Activated CD4-positive, alpha-beta memory T cell treated with anti-CD3 and anti-CD28 coated beads for 36 hours (primary cell): Measurements from ENCODE around the gene APOE. TPM values are rescaled to one million over a fixed set of nuclear protein-coding genes. Genes with fewer than 3 reads are reported as not detected.
"Not testable (repeated sequence)": the region's sequence is repeated elsewhere in the genome, so short reads cannot be mapped to it uniquely, and the experiment has no call there.

Source experiments
- CTCF ChIA-PET: fragments of 350-600 bp; sonication (Branson Sonifier 250); formaldehyde crosslinking; loops from one replicate; lab custom pipeline; 2021; ENCODE audit warnings: antibody characterized with exemption, inconsistent platforms; lab: Charles Lee
- POLR2A ChIA-PET: fragments of 350-600 bp; sonication (Branson Sonifier 250); formaldehyde crosslinking; loops from one replicate; lab custom pipeline; 2021; ENCODE audit warnings: antibody characterized with exemption; lab: Charles Lee
- DNase-seq: peaks from one replicate; pipeline ENCODE4 v3.0.0-alpha.2; 2020
- H3K27ac Mint-ChIP-seq: one replicate; pipeline ENCODE4 v1.8.0; 2021; ENCODE audit warnings: mixed read lengths
- H3K27me3 Mint-ChIP-seq: one replicate; pipeline ENCODE4 v1.8.0; 2021; ENCODE audit warnings: mixed read lengths
- H3K36me3 Mint-ChIP-seq: one replicate; pipeline ENCODE4 v1.8.0; 2021; ENCODE audit warnings: mixed read lengths
- H3K4me1 Mint-ChIP-seq: one replicate; pipeline ENCODE4 v1.8.0; 2021; ENCODE audit warnings: low read depth, mixed read lengths
- H3K4me3 Mint-ChIP-seq: one replicate; pipeline ENCODE4 v1.8.0; 2021; ENCODE audit warnings: mild to moderate bottlenecking, mixed read lengths
- H3K9me3 Mint-ChIP-seq: one replicate; pipeline ENCODE4 v1.8.0; 2021; ENCODE audit warnings: mixed read lengths
- intact Hi-C: fragments of 100-400 bp; cut with micrococcal nuclease; formaldehyde crosslinking; loops from one replicate; pipeline ENCODE4 v1.15.1; 2023
- total RNA-seq, 2 experiments: library from RNA; stranded (reverse); gene quantifications; one replicate each; pipeline ENCODE4 v1.2.3, GENCODE V29; 2021

APOE gene
- total RNA-seq, 2 experiments from 2014 or later, result 0.44 to 0.48 TPM

DNA sequence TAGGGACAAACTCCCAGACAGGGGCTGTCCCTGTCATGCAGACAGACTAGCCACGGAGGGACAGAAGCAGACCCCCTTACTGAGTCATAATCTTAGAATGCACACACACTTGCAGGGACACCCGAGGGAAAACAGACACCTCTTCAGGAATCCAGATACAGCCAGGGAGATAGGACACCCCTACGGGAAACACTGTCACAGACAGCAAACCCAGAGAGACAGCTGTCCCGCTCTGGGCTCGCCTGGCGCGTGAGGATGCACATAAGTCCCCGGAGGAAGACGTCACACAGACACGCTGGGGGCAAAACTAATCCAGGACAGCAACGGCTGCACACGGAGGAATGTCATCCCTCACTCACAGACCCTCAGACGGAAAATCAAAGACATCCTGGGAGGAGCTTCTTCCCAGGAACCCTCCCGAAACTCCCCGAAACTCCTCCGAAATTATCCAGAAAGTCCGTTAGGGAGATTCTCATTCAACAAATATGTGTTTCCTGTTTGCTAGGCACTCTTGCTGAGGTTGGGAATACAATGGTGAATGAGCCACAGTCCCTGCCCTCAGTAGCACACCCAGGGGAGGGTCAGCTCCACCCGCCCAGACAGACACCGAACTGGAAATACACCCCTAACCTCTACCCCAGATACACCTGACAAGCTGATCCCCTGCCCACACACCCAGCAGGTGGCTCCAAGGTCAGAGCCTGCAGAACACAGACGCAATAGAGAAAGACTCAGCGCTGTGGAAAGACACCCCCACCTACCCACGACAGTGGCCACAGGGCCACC, 29.7 kb upstream of the APOE start:
- H3K27ac Mint-ChIP-seq, result no peak overlapping the region

DNA sequence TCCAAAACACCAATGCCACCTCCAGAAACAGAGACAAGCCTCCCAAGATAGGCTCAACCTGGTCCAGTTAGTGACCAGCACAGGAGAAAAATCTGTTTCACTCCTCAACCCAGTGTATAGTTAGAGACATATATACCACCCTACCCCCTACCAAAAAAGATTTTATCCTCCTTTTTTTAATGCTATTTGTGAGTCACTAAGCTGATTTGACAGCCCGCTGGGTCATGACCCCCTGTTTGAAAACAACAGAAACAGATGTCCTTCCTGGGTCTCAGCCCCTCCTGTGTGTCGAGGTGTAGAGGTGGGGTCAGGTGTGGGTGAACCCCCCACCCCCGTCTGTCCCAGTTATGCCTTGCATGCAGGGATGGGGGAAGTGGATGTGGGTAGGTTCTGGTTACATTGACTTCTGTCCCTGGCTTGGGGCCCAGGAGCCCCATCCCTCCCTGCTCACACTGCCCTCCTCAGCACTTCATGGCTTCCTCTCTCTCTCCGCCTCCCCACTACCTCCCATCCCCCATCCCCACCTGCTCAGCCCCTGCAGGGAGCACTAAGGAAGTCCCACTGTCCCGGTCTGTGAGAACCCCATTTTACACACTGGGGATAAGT, 28.6 kb upstream of the APOE start:
- Mint-ChIP-seq H3K9me3 (no peaks in the 10 kb centered on the region), H3K27me3 (peaks cover 2% of the 10 kb centered on the region), H3K27ac (no peak overlapping the region), H3K4me1 (peaks cover 5% of the 10 kb centered on the region), H3K4me3 (no peak overlapping the region), H3K36me3 (no peaks in the 10 kb centered on the region)
- peak; percentile 24 for DNase-seq
- intact Hi-C loops, result no loop called here
- CTCF ChIA-PET, result no interaction called here
- POLR2A ChIA-PET, result no interaction called here

More for the DNA sequence above, 29.7 kb upstream of the APOE start:
- Mint-ChIP-seq H3K27me3 (peaks cover 2% of the 10 kb centered on the region), H3K9me3 (no peaks in the 10 kb centered on the region), H3K36me3 (no peaks in the 10 kb centered on the region), H3K4me3 (no peak overlapping the region), H3K4me1 (peaks cover 5% of the 10 kb centered on the region)
- POLR2A ChIA-PET, result no interaction called here
- DNase-seq, result no peak
- intact Hi-C loops, result no loop called here
- CTCF ChIA-PET, result no interaction called here

DNA sequence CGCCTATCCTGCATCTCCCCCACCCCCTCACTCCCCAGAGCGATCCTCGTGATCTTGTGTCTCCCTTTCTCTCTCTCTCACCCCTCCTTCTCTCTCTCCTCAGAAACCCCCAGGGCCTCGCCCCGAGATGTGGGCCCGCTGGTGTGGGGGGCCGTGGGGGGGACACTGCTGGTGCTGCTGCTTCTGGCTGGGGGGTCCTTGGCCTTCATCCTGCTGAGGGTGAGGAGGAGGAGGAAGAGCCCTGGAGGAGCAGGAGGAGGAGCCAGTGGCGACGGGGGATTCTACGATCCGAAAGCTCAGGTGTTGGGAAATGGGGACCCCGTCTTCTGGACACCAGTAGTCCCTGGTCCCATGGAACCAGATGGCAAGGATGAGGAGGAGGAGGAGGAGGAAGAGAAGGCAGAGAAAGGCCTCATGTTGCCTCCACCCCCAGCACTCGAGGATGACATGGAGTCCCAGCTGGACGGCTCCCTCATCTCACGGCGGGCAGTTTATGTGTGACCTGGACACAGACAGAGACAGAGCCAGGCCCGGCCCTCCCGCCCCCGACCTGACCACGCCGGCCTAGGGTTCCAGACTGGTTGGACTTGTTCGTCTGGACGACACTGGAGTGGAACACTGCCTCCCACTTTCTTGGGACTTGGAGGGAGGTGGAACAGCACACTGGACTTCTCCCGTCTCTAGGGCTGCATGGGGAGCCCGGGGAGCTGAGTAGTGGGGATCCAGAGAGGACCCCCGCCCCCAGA, 27.3 kb upstream of the APOE start:
- POLR2A ChIA-PET, result no interaction called here
- intact Hi-C loops, result no loop called here

DNA sequence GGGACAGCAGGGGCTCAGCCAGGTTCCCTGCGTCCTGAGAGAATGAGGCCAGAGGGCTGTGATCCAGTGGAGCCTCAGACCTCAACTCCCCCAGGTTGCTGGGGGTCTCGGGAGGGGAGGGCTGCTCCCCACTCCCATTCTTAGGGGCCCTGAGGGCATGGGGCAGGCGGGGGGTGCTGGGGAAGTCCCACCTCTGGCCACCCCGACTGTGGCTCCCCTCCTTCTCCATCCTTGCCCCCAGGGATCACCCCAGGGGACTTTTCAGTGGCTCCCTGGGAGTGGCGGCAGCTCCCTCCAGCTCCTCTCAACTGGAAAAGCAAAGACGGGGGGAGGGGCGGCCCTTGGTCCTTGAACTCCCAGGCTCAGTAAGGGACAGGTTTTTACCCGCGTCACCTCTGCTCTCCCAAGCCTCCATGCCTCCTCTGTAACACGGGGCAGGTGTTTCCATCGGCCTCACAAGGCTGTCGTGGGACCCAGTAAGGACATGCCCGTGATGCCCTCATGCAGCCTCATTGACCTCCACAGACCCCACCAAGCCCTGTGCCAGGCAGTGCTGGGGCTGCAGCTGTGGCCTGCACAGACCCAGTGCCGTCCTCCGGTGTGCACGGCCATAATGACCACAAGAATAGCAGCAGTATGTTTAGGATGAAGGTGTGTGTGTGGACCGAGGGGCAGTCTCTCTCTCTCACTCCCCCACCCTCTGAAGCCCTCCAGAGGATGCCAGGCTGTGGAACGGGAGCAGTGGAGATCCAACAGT, 26.1 kb upstream of the APOE start:
- POLR2A ChIA-PET, result no interaction called here
- Mint-ChIP-seq H3K27ac (no peak overlapping the region), H3K36me3 (no peaks in the 10 kb centered on the region), H3K4me3 (no peak overlapping the region), H3K4me1 (peaks cover 5% of the 10 kb centered on the region), H3K9me3 (no peaks in the 10 kb centered on the region), H3K27me3 (peaks cover 2% of the 10 kb centered on the region)
- DNase-seq, result no peak
- intact Hi-C loops, result no loop called here
- CTCF ChIA-PET, result no interaction called here

More for the DNA sequence above, 27.3 kb upstream of the APOE start:
- Mint-ChIP-seq H3K27me3 (peaks cover 2% of the 10 kb centered on the region), H3K4me1 (peaks cover 5% of the 10 kb centered on the region), H3K9me3 (no peaks in the 10 kb centered on the region), H3K36me3 (no peaks in the 10 kb centered on the region), H3K4me3 (no peak overlapping the region), H3K27ac (no peak overlapping the region)
- no peak for DNase-seq
- CTCF ChIA-PET, result no interaction called here

DNA sequence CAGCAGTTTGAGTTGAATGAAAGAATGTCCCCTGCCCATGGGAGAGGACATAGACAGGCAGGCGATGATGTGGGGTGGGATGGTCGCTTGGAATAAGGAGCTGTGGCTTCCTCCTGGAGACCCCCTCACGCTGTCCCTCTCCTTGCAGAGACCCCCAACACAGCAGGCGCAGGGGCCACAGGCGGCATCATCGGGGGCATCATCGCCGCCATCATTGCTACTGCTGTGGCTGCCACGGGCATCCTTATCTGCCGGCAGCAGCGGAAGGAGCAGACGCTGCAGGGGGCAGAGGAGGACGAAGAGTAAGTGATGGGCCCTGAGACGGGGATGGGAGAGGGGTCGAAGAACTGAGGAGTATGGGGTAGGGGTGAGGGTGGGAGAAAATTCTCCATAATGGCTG, 23.5 kb upstream of the APOE start:
- ChIA-PET POLR2A (no interaction called here), CTCF (no interaction called here)
- intact Hi-C loops, result no loop called here
- H3K27me3 Mint-ChIP-seq, result peaks cover 2% of the 10 kb centered on the region
- H3K36me3 Mint-ChIP-seq, result no peaks in the 10 kb centered on the region
- no peak overlapping the region for H3K4me3 Mint-ChIP-seq
- H3K27ac Mint-ChIP-seq, result no peak overlapping the region
- H3K4me1 Mint-ChIP-seq, result peaks cover 3% of the 10 kb centered on the region
- DNase-seq, result no peak
- H3K9me3 Mint-ChIP-seq, result no peaks in the 10 kb centered on the region

DNA sequence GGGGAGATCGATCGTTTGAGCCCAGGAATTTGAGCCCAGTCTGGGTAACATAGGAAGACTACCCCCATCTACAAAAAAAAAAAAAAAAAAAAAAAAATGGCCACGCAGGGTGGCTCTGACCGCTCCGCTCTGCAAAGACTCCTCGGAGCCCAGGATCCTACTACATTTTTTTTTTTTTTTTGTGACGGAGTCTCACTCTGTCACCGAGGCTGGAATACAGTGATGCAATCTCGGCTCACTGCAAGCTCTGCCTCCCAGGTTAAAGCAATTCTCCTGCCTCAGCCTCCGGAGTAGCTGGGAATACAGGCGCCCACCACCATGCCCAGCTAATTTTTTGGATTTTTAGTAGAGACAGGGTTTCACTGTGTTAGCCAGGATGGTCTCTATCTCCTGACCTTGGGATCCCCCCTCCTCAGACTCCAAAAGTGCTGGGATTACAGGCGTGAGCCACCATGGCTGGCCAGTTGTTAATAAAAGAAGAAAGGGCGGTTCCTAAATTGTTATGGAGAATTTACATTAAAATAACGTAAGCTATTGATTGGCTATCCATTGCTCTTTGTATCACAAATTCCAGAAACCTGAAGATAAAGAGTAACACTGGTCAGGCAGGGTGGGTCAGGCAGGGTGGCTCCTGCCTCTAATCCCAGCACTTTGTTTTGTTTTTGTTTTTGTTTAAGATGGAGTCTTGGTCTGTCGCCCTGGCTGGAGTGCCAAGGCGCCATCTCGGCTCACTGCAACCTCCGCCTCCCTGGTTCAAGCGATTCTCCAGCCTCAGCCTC, 22.8 kb upstream of the APOE start:
- POLR2A ChIA-PET, H3K9me3 Mint-ChIP-seq, DNase-seq, H3K36me3 Mint-ChIP-seq, H3K27ac Mint-ChIP-seq, H3K4me1 Mint-ChIP-seq, intact Hi-C loops, H3K4me3 Mint-ChIP-seq, H3K27me3 Mint-ChIP-seq: not testable (repeated sequence)
- CTCF ChIA-PET, result interaction anchor here (0.7 kb wide), 1 partner anchor 294 kb away, joined by 3 read pairs; no protein-coding TSS in a partner anchor

DNA sequence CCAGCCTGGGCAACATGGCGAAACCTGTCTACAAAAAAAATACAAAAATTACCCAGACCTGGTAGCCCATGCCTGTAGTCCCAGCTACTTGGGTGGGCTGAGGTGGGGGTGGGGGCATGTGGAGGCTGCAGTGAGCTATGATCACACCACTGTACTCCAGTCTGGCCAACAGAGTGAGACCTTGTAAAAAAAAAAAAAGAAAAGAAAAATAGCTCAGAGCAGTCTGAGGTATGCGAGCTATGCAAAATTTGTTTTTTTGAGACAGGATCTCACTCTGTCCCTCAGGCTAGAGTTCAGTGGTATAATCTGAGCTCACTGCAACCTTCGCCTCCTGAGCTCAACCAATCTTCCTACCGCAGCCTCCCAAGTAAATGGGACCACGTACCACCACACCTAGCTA, 21.7 kb upstream of the APOE start:
- H3K9me3 Mint-ChIP-seq, result no peaks in the 10 kb centered on the region
- H3K27ac Mint-ChIP-seq, result no peak overlapping the region
- POLR2A ChIA-PET, result no interaction called here
- no peaks in the 10 kb centered on the region for H3K4me1 Mint-ChIP-seq
- CTCF ChIA-PET, result no interaction called here
- peaks cover 2% of the 10 kb centered on the region for H3K27me3 Mint-ChIP-seq
- DNase-seq, result no peak
- no peak overlapping the region for H3K4me3 Mint-ChIP-seq
- H3K36me3 Mint-ChIP-seq, result no peaks in the 10 kb centered on the region
- intact Hi-C loops, result no loop called here

DNA sequence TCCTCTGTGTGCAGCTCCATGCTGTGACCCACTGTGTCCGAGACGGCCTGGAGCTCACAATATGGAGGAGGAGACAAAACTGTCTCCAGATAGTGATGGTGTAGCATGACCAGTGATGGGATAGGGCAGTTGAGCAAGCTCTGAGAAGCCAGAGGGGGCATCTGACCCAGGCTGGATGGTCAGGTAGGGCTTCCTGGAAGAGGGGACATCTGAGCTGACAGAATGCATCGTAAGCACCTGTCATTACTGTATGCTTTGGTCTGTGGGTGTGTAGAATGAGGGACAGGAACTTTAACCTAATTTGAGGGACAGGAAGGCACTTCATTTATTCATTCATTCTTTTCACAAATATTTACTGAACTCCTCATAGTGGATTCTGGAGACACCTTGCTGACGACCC, 21.0 kb upstream of the APOE start:
- CTCF ChIA-PET, result no interaction called here
- H3K4me3 Mint-ChIP-seq, result no peak overlapping the region
- intact Hi-C loops, result no loop called here

DNA sequence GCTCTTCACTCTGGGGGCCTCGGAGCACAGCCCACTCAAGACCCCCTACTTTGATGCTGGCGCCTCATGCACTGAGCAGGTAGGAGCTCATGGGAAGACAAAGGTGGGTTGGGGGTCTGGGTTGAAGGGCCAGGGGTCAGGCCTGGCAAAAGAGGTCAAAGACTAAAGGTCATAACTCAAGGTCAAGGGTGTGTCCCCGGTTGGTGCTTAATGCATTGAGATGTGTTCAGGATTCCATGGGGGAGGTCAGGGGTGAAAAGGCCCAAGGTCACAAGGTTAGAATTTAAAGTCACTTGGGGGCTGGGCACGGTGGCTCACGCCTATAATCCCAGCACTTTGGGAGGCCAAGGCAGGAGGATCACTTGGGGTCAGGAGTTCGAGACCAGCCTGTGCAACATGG, 19.5 kb upstream of the APOE start:
- Mint-ChIP-seq H3K27ac (no peak overlapping the region), H3K9me3 (no peaks in the 10 kb centered on the region), H3K27me3 (no peaks in the 10 kb centered on the region), H3K4me3 (no peak overlapping the region), H3K4me1 (peaks cover 6% of the 10 kb centered on the region), H3K36me3 (peaks cover 4% of the 10 kb centered on the region)
- CTCF ChIA-PET, result no interaction called here
- no peak for DNase-seq
- intact Hi-C loops, result no loop called here
- POLR2A ChIA-PET, result no interaction called here

More for the DNA sequence above, 21.0 kb upstream of the APOE start:
- peaks cover 2% of the 10 kb centered on the region for H3K4me1 Mint-ChIP-seq
- H3K27ac Mint-ChIP-seq, result no peak overlapping the region
- no peak for DNase-seq
- no peaks in the 10 kb centered on the region for H3K36me3 Mint-ChIP-seq
- POLR2A ChIA-PET, result no interaction called here
- no peaks in the 10 kb centered on the region for H3K9me3 Mint-ChIP-seq
- H3K27me3 Mint-ChIP-seq, result peaks cover 2% of the 10 kb centered on the region

DNA sequence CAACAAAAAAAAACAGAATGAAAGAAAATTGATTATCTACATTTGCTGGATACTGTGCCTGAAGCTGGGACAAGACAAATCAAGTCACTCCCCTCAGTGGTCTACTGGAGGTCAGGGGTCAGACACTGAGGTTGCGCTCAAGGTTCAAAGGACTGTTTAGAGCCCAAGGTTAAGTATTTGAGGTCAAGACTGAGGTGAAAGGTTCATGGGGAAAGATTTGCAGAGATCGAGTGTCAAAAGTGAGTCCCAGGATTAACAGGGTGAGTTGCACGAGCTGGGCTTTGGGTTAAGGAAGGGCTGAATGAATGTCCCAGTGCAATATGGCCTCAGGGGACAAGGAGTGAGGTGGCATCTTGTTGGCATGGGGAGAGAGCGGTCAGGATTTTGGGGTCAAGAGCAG, 17.9 kb upstream of the APOE start:
- CTCF ChIA-PET, result no interaction called here
- intact Hi-C loops, result no loop called here
- peaks cover 14% of the 10 kb centered on the region for H3K36me3 Mint-ChIP-seq
- no peaks in the 10 kb centered on the region for H3K27me3 Mint-ChIP-seq
- peaks cover 17% of the 10 kb centered on the region for H3K4me1 Mint-ChIP-seq
- no peak overlapping the region for H3K27ac Mint-ChIP-seq
- H3K9me3 Mint-ChIP-seq, result no peaks in the 10 kb centered on the region
- H3K4me3 Mint-ChIP-seq, result no peak overlapping the region
- DNase-seq, result no peak
- POLR2A ChIA-PET, result no interaction called here

DNA sequence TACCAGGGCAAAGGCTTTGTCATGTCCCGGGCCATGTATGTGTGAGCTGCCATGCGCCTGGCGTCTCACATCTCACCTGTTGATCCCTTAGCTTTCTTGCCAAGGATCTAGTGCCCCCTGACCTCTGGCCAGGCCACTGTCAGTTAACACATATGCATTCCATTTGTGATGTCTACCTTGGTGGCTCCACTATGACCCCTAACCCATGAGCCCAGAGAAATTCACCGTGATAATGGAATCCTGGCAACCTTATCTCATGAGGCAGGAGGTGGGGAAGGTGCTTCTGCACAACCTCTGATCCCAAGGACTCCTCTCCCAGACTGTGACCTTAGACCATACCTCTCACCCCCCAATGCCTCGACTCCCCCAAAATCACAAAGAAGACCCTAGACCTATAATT, 17.3 kb upstream of the APOE start:
- H3K4me3 Mint-ChIP-seq, H3K27me3 Mint-ChIP-seq, H3K9me3 Mint-ChIP-seq, H3K27ac Mint-ChIP-seq, CTCF ChIA-PET, intact Hi-C loops, DNase-seq, POLR2A ChIA-PET: not testable (repeated sequence)
- Mint-ChIP-seq H3K4me1 (peaks cover 24% of the 10 kb centered on the region), H3K36me3 (peaks cover 21% of the 10 kb centered on the region)
